Activated CD4-positive, alpha-beta T cell treated with anti-CD3 and anti-CD28 coated beads for 24 hours (primary cell): Measurements from ENCODE around the gene CD99L2.

Experiments used
- DNase-seq, 2 donors: peaks; one replicate each; pipeline ENCODE4 v3.0.0-alpha.2; 2020; ENCODE audit warnings: low read depth in 2 of 2

Gene CD99L2

GRCh38 chrX:150790021-150790420, 108.4 kb downstream of the CD99L2 start:
- DNase-seq, result no peak

GRCh38 chrX:150781677-150782076, 116.8 kb downstream of the CD99L2 start:
- no peak for DNase-seq

- DNase-seq, result no peak
Observed at GRCh38 chrX:150779385-150779784, 119.1 kb downstream of the CD99L2 start.

GRCh38 chrX:150777328-150777992, 121.0 kb downstream of the CD99L2 start:
- DNase-seq, result no peak

GRCh38 chrX:150775569-150776350, 122.7 kb downstream of the CD99L2 start:
- DNase-seq, result no peak

- DNase-seq, result no peak
Observed at GRCh38 chrX:150774798-150775568, 123.5 kb downstream of the CD99L2 start.

- DNase-seq, result no peak
Observed at GRCh38 chrX:150773634-150774033, 124.8 kb downstream of the CD99L2 start.

- no peak for DNase-seq
Observed at GRCh38 chrX:150773117-150773516, 125.4 kb downstream of the CD99L2 start.

GRCh38 chrX:150772150-150772970, 126.1 kb downstream of the CD99L2 start:
- DNase-seq, result peak; percentile 65 to 66

- no peak for DNase-seq
Observed at GRCh38 chrX:150771116-150771515, 127.4 kb downstream of the CD99L2 start.

GRCh38 chrX:150770623-150771022, 127.8 kb downstream of the CD99L2 start:
- no peak for DNase-seq

GRCh38 chrX:150769408-150769807, 129.1 kb downstream of the CD99L2 start:
- DNase-seq, result no peak

GRCh38 chrX:150768580-150769190, 129.8 kb downstream of the CD99L2 start:
- DNase-seq, result no peak

- no peak for DNase-seq
Observed at GRCh38 chrX:150768132-150768485, 130.4 kb downstream of the CD99L2 start.

- DNase-seq, result no peak
Observed at GRCh38 chrX:150767475-150768131, 130.9 kb downstream of the CD99L2 start.

GRCh38 chrX:150767045-150767395, 131.4 kb downstream of the CD99L2 start:
- no peak for DNase-seq

GRCh38 chrX:150766351-150767044, 132.0 kb downstream of the CD99L2 start:
- no peak for DNase-seq

GRCh38 chrX:150765782-150766350, 132.6 kb downstream of the CD99L2 start:
- DNase-seq, result no peak

GRCh38 chrX:150765237-150765636, 133.2 kb downstream of the CD99L2 start:
- DNase-seq, result no peak

- no peak for DNase-seq
Observed at GRCh38 chrX:150763810-150764209, 134.7 kb downstream of the CD99L2 start.
